Mucosa of descending colon (tissue), 3 donors: ENCODE measurements around the gene KDM8. TPM values are rescaled to one million over a fixed set of nuclear protein-coding genes. Genes with fewer than 3 reads are reported as not detected.
"Not testable (repeated sequence)": the region's sequence is repeated elsewhere in the genome, so short reads cannot be mapped to it uniquely, and the experiment has no call there.

ENCODE experiments used
- ATAC-seq: fragments of 200-7000 bp; cut with Tn5 transposase; one replicate; pipeline ENCODE4 v1.9.1; 2020; ENCODE audit warnings: mild to moderate bottlenecking, moderate library complexity
- DNase-seq, 3 donors: peaks; one replicate each; pipeline ENCODE4 v3.0.0-alpha.2; 2020
- H3K36me3 ChIP-seq: fragments of 200-600 bp; one replicate; pipeline ENCODE4 v1.8.0; 2021; ENCODE audit warnings: low read depth, mild to moderate bottlenecking
- H3K4me1 ChIP-seq: fragments of 200-600 bp; one replicate; pipeline ENCODE4 v1.8.0; 2021; ENCODE audit warnings: low read depth, mild to moderate bottlenecking
- H3K4me3 ChIP-seq: fragments of 200-600 bp; one replicate; pipeline ENCODE4 v1.8.0; 2021; ENCODE audit warnings: mild to moderate bottlenecking
- H3K9me3 ChIP-seq: fragments of 200-600 bp; one replicate; pipeline ENCODE4 v1.8.0; 2021; ENCODE audit warnings: mild to moderate bottlenecking
- intact Hi-C, 2 donors: fragments of 100-400 bp; cut with DNase I in 1 of 2; cut with micrococcal nuclease in 1 of 2; formaldehyde crosslinking; loops; one replicate each; pipeline versions ENCODE4 v1.11.0 to v1.11.1; 2022; cut with DNase I, micrococcal nuclease
- total RNA-seq, 3 donors: library from RNA; stranded (reverse); fragmentation: NEBNext Ultra II Directional in 2 of 3; extraction: Animal tissue kit (Norgen Biotek cat#: 25700) in 2 of 3; gene quantifications; one replicate each; pipeline versions ENCODE4 v1.2.1 to v1.2.4, GENCODE V29; 2021 to 2023
- TF ChIP-seq, protein P1 (sequence below): fragments of 200-600 bp; IDR thresholded peaks from one replicate; pipeline ENCODE4 v1.8.0; 2022; ENCODE audit warnings: antibody characterized with exemption, mild to moderate bottlenecking
- donor health status: DM: no; HTN: no; CAD: no; lungs with moderate emphysema.
- donor health status: DM: no; HTN: no; CAD: no.
- donor health status: DM: no; HTN: yes; CAD: no.

The KDM8 gene
- total RNA-seq, 3 donors from 2014 or later, result 8.7 to 12.9 (median 8.9) TPM

DNA sequence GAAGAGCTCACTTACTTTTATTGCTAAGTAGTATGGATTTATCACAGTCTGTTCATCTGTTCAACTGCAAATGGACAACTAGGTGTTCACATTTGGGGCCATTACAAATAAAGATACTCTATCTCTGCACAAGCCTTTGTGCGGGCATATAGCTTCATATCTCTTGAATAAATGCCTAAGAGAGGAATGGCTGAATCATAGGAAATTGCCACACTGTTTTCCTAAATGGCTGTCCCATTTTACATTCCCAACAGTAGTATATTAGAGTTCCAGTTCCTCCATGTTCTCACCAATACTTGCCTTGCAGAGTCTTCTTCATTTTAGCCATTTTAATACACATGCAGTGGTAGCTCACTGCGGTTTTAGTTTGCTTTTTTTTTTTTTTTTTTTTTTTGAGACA is 44.7 kb downstream of the KDM8 start:
- no peaks in the 10 kb centered on the region for H3K36me3 ChIP-seq
- H3K4me3 ChIP-seq, result no peak overlapping the region
- TF ChIP-seq, protein P1, sequence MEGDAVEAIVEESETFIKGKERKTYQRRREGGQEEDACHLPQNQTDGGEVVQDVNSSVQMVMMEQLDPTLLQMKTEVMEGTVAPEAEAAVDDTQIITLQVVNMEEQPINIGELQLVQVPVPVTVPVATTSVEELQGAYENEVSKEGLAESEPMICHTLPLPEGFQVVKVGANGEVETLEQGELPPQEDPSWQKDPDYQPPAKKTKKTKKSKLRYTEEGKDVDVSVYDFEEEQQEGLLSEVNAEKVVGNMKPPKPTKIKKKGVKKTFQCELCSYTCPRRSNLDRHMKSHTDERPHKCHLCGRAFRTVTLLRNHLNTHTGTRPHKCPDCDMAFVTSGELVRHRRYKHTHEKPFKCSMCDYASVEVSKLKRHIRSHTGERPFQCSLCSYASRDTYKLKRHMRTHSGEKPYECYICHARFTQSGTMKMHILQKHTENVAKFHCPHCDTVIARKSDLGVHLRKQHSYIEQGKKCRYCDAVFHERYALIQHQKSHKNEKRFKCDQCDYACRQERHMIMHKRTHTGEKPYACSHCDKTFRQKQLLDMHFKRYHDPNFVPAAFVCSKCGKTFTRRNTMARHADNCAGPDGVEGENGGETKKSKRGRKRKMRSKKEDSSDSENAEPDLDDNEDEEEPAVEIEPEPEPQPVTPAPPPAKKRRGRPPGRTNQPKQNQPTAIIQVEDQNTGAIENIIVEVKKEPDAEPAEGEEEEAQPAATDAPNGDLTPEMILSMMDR, result no peak
- no peaks in the 10 kb centered on the region for H3K9me3 ChIP-seq
- DNase-seq (no peak), ATAC-seq (no peak)
- peaks cover 18% of the 10 kb centered on the region for H3K4me1 ChIP-seq
- intact Hi-C loops, result loop anchor here in 1 of 2 donors (10.0 kb wide), 1 partner anchor 87 kb away; no protein-coding TSS in a partner anchor

DNA sequence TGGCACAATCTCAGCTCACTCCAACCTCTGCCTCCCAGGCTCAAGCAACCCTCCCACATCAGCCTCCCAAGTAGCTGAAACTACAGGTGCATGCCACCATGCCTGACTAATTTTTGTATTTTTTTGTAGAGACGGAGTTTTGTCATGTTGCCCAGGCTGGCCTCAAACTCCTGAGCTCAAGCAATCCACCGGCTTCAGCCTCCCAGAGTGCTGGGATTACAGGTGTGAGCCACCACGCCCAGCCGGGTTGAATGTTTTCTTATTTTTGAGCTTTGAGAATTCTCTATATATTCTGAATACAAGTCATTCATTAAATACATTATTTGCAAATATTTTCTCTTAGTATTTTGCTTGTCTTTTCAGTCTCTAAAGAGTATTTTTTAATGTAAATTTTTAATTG is 45.6 kb downstream of the KDM8 start:
- intact Hi-C loops, result loop anchor here in 1 of 2 donors (10.0 kb wide), 1 partner anchor 86 kb away; no protein-coding TSS in a partner anchor
- not testable (repeated sequence) for DNase-seq

DNA sequence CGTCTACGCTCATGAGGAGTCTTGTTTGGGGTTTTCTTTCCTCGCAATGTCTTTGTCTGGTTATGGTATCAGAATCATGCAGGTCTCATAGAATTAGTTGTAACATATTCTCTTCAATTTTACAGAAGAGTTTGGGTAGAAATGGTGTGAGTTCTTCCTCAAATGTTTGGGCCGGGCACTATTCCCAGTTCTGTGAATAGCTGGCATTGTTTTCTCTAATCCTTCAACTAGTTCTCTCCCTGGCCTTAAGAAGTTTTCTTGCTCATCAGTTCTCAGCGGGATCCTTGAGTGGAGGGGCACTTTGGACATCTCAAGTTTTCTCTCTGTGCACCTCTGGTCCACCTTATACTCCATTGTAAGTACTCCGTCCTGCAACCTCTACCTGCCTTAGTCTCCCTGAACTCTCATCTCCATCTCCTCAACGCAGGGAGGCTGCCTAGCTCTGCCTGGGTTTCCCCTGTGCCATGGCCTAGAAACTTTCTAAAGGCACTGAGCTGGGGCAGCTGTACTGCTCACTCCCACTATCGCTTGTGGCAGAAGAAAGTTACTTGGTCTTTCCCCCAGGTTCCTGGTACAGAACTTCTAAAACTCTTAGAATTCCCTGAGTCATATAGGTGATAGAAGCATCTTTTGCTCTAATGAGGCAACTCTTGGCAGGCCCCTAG is 48.3 kb downstream of the KDM8 start:
- no peak overlapping the region for H3K4me3 ChIP-seq
- DNase-seq (no peak), ATAC-seq (no peak)
- H3K4me1 ChIP-seq, result peaks cover 2% of the 10 kb centered on the region
- TF ChIP-seq, protein P1, result no peak
- no peaks in the 10 kb centered on the region for H3K9me3 ChIP-seq
- H3K36me3 ChIP-seq, result no peaks in the 10 kb centered on the region
- intact Hi-C loops, result no loop called here

More for the DNA sequence above, 45.6 kb downstream of the KDM8 start:
- H3K9me3 ChIP-seq, H3K4me1 ChIP-seq, H3K4me3 ChIP-seq, ATAC-seq, H3K36me3 ChIP-seq: not testable (repeated sequence)

DNA sequence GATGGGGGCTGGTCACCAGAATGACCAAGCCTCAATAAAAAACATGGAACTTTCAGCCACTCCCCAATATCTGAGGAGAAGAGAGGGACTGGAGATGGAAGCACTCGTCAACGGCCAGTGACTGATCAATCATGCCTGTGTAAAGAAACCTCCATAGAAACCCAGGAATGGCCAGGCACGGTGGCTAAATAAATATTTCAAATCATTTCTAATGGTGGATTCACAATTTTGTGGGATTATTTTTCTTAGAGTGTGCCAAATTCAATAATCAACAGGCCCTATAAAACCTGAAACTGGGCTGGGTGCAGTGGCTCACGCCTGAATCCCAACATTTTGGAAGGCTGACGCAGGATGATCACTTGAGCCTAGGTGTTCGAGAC is 48.9 kb downstream of the KDM8 start:
- ATAC-seq, result no peak
- no peaks in the 10 kb centered on the region for H3K36me3 ChIP-seq
- no peaks in the 10 kb centered on the region for H3K9me3 ChIP-seq
- no peak overlapping the region for H3K4me3 ChIP-seq
- DNase-seq, result no peak
- intact Hi-C loops, result no loop called here
- H3K4me1 ChIP-seq, result no peaks in the 10 kb centered on the region
- TF ChIP-seq, protein P1, result no peak

DNA sequence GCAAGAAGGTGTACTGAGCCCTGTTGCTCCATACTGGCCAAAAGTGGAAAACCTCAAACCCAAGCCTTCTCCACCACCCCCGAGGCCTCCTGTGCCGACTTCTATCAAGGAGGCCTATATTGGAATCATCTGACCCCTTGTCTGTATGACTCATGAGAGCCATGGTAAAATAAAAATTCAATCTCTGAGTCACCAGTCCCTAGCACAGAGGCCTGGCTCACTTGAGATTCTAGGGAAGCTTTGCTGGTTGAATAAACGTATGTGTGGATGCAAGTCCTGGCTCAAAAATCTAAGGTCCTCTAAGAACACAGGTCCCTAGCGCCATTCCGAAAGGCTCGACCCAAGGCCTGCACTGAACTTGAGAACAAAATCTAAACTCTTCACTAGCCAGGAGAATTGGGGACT is 50.2 kb downstream of the KDM8 start:
- peak; percentile 66 for ATAC-seq
- TF ChIP-seq, protein P1, result no peak
- peaks cover 4% of the 10 kb centered on the region for H3K4me1 ChIP-seq
- DNase-seq, result no peak
- no peaks in the 10 kb centered on the region for H3K9me3 ChIP-seq
- no peaks in the 10 kb centered on the region for H3K36me3 ChIP-seq
- H3K4me3 ChIP-seq, result no peak overlapping the region
- intact Hi-C loops, result no loop called here

DNA sequence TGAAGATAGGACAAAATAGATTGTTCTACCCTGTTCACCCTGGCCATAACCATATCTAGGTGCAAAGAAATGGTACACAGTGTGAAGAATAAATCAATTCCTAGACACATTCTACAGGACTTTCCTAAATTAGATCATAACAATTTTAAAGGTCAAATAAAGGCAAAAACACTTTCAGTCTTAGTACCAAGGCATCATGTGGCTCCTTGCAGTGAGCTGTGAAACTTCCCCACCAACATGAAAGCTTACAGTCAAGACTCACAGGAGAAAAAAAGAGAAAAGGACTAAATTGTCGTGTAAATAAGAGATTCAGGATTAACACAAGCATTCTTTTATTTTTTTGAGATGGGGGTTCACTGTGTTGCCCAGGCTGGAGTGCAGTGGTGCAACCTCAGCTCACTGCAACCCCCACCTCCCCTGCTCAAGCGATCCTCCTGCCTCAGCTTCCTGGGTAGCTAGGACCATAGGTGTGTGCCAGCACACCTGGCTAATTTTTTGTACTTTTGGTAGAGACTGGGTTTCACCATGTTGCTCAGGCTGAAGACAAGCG is 51.0 kb downstream of the KDM8 start:
- TF ChIP-seq, protein P1, result no peak
- Histone ChIP-seq H3K4me1 (peaks cover 4% of the 10 kb centered on the region), H3K36me3 (no peaks in the 10 kb centered on the region), H3K9me3 (no peaks in the 10 kb centered on the region), H3K4me3 (no peak overlapping the region)
- DNase-seq (no peak), ATAC-seq (no peak)
- intact Hi-C loops, result no loop called here
